GM23338 (cell line): ENCODE measurements around the gene FLRT2. TPM values are rescaled to one million over a fixed set of nuclear protein-coding genes. Genes with fewer than 3 reads are reported as not detected.

ENCODE experiments used
- ATAC-seq: fragments of 200-7000 bp; cut with Tn5 transposase; 3 replicates; pipeline ENCODE4 v1.9.1; 2020
- DNase-seq: peaks from one replicate; pipeline ENCODE4 v3.0.0-alpha.2; 2015; ENCODE audit warnings: low spot score
- H2AFZ ChIP-seq: fragments of 200-600 bp; sonication (generic); 2 replicates; pipeline ENCODE4 v1.8.0; 2016; ENCODE audit warnings: antibody characterized with exemption, mild to moderate bottlenecking, moderate library complexity
- H3F3A ChIP-seq: fragments of 200-600 bp; sonication (generic); replicated peaks from 2 replicates; pipeline ENCODE4 v1.8.0; 2017; ENCODE audit warnings: antibody characterized with exemption, mixed run types, low read depth
- H3K27ac ChIP-seq: fragments of 200-600 bp; sonication (generic); 2 replicates; pipeline ENCODE4 v1.6.1; 2016; ENCODE audit warnings: low read depth
- H3K27me3 ChIP-seq: fragments of 200-600 bp; sonication (generic); 2 replicates; pipeline ENCODE4 v1.8.0; 2016; ENCODE audit warnings: mild to moderate bottlenecking, mixed run types, moderate library complexity; ENCODE audit not compliant: insufficient read depth
- H3K36me3 ChIP-seq: fragments of 200-600 bp; sonication (generic); 2 replicates; pipeline ENCODE4 v1.8.0; 2016; ENCODE audit warnings: mild to moderate bottlenecking; ENCODE audit not compliant: insufficient read depth
- H3K4me1 ChIP-seq: fragments of 200-600 bp; sonication (generic); 2 replicates; pipeline ENCODE4 v1.8.0; 2016; ENCODE audit warnings: mild to moderate bottlenecking, moderate library complexity; ENCODE audit not compliant: insufficient read depth
- H3K4me2 ChIP-seq: fragments of 200-600 bp; sonication (generic); 2 replicates; pipeline ENCODE4 v1.7.1; 2017; ENCODE audit warnings: mixed run types
- H3K4me3 ChIP-seq: fragments of 200-600 bp; sonication (generic); 2 replicates; pipeline ENCODE4 v1.6.1; 2016; ENCODE audit warnings: mixed run types
- H3K79me2 ChIP-seq: fragments of 200-600 bp; sonication (generic); replicated peaks from 2 replicates; pipeline ENCODE4 v1.8.0; 2017; ENCODE audit warnings: mild to moderate bottlenecking; ENCODE audit not compliant: insufficient read depth
- H3K9me2 ChIP-seq: fragments of 200-600 bp; sonication (generic); 2 replicates; pipeline ENCODE4 v1.8.0; 2017; ENCODE audit not compliant: insufficient read depth
- H4K20me1 ChIP-seq: fragments of 200-600 bp; sonication (generic); replicated peaks from 2 replicates; pipeline ENCODE4 v1.8.0; 2017; ENCODE audit warnings: mild to moderate bottlenecking; ENCODE audit not compliant: insufficient read depth
- H3K27ac Mint-ChIP-seq: 2 replicates; pipeline ENCODE4 v1.8.0; 2020; ENCODE audit warnings: inconsistent platforms, mild to moderate bottlenecking, moderate library complexity, mixed read lengths
- H3K27me3 Mint-ChIP-seq: 3 replicates; pipeline ENCODE4 v1.8.0; 2022; ENCODE audit warnings: low read depth, mild to moderate bottlenecking, moderate library complexity, mixed read lengths, inconsistent platforms; ENCODE audit not compliant: insufficient read depth, poor library complexity
- H3K36me3 Mint-ChIP-seq: 3 replicates; pipeline ENCODE4 v1.8.0; 2021; ENCODE audit warnings: low read depth, mild to moderate bottlenecking, inconsistent platforms, moderate library complexity, mixed read lengths
- H3K4me1 Mint-ChIP-seq: 3 replicates; pipeline ENCODE4 v1.8.0; 2020; ENCODE audit warnings: mild to moderate bottlenecking, inconsistent platforms, mixed read lengths
- H3K4me3 Mint-ChIP-seq: 3 replicates; pipeline ENCODE4 v1.8.0; 2021; ENCODE audit warnings: moderate library complexity, mild to moderate bottlenecking, inconsistent platforms, mixed read lengths
- H3K9me3 Mint-ChIP-seq: 3 replicates; pipeline ENCODE4 v1.8.0; 2020; ENCODE audit warnings: moderate library complexity, mild to moderate bottlenecking, inconsistent platforms, mixed read lengths
- CREB1 ChIP-seq: fragments of 250-450 bp; sonication (Bioruptor Pico); IDR thresholded peaks from 2 replicates; pipeline ENCODE4 v1.5.0; 2020; ENCODE audit warnings: low read depth, mild to moderate bottlenecking, moderate library complexity
- CTCF ChIP-seq, 2 experiments: fragments of 200-600 bp in 1 of 2; sonication (generic) in 1 of 2; conservative IDR thresholded peaks; 2 replicates each; pipeline versions ENCODE4 v1.5.1 to v1.6.1; 2016 to 2017; ENCODE audit warnings: antibody characterized with exemption in 2 of 2, low read depth in 2 of 2, mild to moderate bottlenecking in 2 of 2, moderate library complexity in 1 of 2
- ETS1 ChIP-seq: IDR thresholded peaks from 2 replicates; pipeline ENCODE4 v1.6.1; 2016; ENCODE audit warnings: antibody characterized with exemption
- EZH2 ChIP-seq: fragments of 200-600 bp; sonication (generic); IDR thresholded peaks from one replicate; pipeline ENCODE4 v1.8.0; 2017; ENCODE audit warnings: antibody characterized with exemption, mild to moderate bottlenecking, low read depth; ENCODE audit not compliant: unreplicated experiment
- EZH2phosphoT487 ChIP-seq: fragments of 200-600 bp; sonication (generic); IDR thresholded peaks from one replicate; pipeline ENCODE4 v1.8.1; 2018; ENCODE audit warnings: antibody characterized with exemption; ENCODE audit not compliant: unreplicated experiment
- JUNB ChIP-seq: IDR thresholded peaks from one replicate; pipeline ENCODE4 v1.6.1; 2016; ENCODE audit warnings: antibody characterized with exemption; ENCODE audit not compliant: unreplicated experiment
- POLR2AphosphoS5 ChIP-seq: IDR thresholded peaks from 2 replicates; pipeline ENCODE4 v1.6.1; 2016; ENCODE audit warnings: antibody characterized with exemption, low read depth
- REST ChIP-seq: IDR thresholded peaks from one replicate; pipeline ENCODE4 v1.6.1; 2018; ENCODE audit warnings: antibody characterized with exemption; ENCODE audit not compliant: unreplicated experiment
- ZNF114 ChIP-seq: fragments of 250-450 bp; sonication (Bioruptor Pico); IDR thresholded peaks from 2 replicates; pipeline ENCODE4 v1.5.0; 2020; ENCODE audit warnings: mild to moderate bottlenecking, moderate library complexity
- ZNF462 ChIP-seq: fragments of 250-450 bp; sonication (Bioruptor Pico); IDR thresholded peaks from 2 replicates; pipeline ENCODE4 v1.5.0; 2020; ENCODE audit warnings: mild to moderate bottlenecking, moderate library complexity
- polyA plus RNA-seq: library from polyadenylated mRNA; unstranded; fragments of >200 nt; fragmentation: Nextera tagmentation; extraction: Ambion mirVana; gene quantifications from 2 replicates; pipeline ENCODE4 v1.2.1, GENCODE V29; 2016
- total RNA-seq: library from RNA; depleted of rRNA; stranded (reverse); fragments of >200 nt; shearing (Covaris generic); gene quantifications from 2 replicates; pipeline ENCODE4 v1.2.3, GENCODE V29; 2014

Gene FLRT2
- total and polyA plus RNA-seq, 2 experiments from 2014 or later: 4.3 to 7.4 TPM

- no peak for TF ChIP-seq ZNF462
Observed at GRCh38 chr14:85532374-85533022, 2.6 kb downstream of the FLRT2 start (continued).

GRCh38 chr14:85533023-85533860 lies 3.3 kb downstream of the FLRT2 start:
- no peak overlapping the region for H3K27ac Mint-ChIP-seq
- DNase-seq (peak; percentile 95), ATAC-seq (peak; percentile 61)
- Histone ChIP-seq H3K4me3 (peak overlapping the region; percentile 83), H4K20me1 (no peaks in the 10 kb centered on the region), H3K9me2 (no peaks in the 10 kb centered on the region), H3K79me2 (peaks cover 22% of the 10 kb centered on the region; the same call in 1 of the 2 replicates), H2AFZ (no peak overlapping the region; the same call in 1 of the 2 replicates), H3K27ac (no peak overlapping the region), H3K27me3 (peaks cover 74% of the 10 kb centered on the region), H3K4me1 (peaks cover 55% of the 10 kb centered on the region), H3F3A (peaks cover 3% of the 10 kb centered on the region; the same call in 1 of the 2 replicates), H3K4me2 (peak overlapping the region; percentile 98), H3K36me3 (no peaks in the 10 kb centered on the region)
- H3K27me3 Mint-ChIP-seq: peaks cover 72% of the 10 kb centered on the region
- H3K36me3 Mint-ChIP-seq: no peaks in the 10 kb centered on the region
- H3K4me3 Mint-ChIP-seq: peak overlapping the region; percentile 75
- no peaks in the 10 kb centered on the region; the same call in 2 of the 3 replicates for H3K9me3 Mint-ChIP-seq
- peaks cover 61% of the 10 kb centered on the region for H3K4me1 Mint-ChIP-seq
- no peak for TF ChIP-seq JUNB
- no peak for TF ChIP-seq REST
- no peak for TF ChIP-seq ZNF114 (CRISPR knock-in tag)
- TF ChIP-seq EZH2phosphoT487: no peak
- TF ChIP-seq ETS1: no peak
- TF ChIP-seq EZH2: peak; percentile 15
- TF ChIP-seq POLR2AphosphoS5: peak; percentile 28; the same call in 1 of the 2 replicates
- no peak for TF ChIP-seq CREB1
- no peak for TF ChIP-seq CTCF (conservative IDR thresholded peaks at IDR 0.05; ENCODE audit: low read depth in 2 of 2)
